ENCODE results near the gene CSNK2B.

CSNK2B gene

DNA sequence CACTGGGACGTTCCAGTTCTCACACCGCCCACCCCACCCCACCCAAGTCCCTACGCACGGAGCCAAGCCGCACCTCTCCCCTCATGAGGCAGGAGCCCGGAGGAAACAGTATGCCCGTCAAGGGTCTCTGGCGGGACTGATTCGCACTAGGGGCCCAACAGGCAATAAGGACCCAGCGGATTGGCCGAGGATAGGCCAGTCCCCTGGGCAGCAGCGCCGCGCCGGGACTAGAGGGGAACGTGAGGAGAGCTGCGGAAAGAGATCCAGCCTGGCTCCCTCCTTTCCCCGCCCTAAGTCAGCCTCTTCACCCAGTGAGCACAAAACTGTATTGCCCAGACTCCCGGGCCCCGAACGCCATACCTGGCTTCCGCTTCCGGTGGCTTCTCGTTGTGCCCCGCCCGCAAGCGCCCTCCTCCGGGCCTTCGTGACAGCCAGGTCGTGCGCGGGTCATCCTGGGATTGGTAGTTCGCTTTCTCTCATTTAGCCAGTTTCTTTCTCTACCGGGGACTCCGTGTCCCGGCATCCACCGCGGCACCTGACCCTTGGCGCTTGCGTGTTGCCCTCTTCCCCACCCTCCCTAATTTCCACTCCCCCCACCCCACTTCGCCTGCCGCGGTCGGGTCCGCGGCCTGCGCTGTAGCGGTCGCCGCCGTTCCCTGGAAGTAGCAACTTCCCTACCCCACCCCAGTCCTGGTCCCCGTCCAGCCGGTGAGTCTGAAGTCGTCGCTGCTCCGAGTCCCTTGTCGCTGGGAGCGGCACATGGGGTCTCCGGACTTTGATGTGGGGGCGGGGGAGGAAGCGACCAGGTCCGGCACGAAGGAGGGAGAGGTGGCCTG lies at the start of gene CSNK2B:
TSS of gene CSNK2B (plus strand) at position 580 of the 836 bp plus-strand sequence. CDS start 752 bp downstream, outside the sequence.
- DNase-seq: peak; percentile 98

DNA sequence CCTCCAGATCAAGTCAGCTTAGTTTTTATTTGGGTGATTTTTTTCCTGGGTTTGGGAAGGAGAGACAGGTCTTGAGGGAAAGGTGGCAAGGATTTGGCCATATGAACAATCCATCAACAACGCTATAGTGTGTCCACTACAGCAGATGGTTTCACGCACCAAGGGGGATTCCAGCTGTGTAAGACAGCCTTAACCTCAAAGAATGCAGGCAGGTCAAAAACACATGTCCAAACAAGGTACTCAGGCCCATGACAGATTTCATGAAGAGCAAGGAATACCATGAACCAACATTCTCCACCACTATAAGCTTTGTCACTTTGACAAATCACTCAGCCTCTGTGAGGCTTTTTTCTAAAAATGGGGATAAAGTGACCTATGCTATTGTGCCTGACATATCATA lies 48.9 kb upstream of the CSNK2B start:
- no peak for DNase-seq

DNA sequence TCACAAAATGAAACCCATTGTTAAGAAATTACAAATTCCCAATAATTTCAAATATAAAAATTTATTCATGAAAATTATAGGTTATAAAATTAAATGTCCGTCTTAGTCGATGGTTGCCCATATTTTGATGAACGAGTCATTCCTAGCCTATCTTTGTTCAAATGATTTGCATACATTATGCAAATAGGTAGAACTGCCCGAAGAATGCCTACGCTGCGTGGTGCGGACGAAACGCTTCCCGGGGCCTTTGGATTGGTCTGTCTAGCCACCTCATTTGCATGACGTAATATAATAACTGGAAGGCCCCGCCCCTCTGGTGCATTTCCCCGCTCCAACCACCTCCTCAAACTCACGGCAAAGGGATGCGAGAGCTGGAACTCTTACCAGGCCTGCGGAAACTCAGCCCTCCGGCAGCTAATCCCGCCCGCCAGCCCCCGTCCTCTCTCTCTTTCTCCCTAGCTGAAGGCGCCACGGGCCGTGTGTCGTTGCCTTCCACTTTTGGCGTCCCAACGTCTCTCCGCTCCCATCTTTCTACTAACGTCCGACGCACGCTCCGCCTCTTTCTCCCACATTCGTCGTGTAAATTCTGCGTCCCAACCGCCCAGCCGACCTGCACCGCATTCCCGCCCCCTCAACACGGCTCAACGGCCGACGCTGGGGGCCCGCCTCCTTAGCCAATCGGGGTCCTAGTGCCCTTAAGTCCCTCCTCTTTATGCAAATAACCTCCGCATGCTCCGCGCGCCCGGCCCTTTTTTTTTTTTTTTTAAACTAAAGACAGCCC lies 45.9 kb upstream of the CSNK2B start:
- DNase-seq: peak; percentile 99

DNA sequence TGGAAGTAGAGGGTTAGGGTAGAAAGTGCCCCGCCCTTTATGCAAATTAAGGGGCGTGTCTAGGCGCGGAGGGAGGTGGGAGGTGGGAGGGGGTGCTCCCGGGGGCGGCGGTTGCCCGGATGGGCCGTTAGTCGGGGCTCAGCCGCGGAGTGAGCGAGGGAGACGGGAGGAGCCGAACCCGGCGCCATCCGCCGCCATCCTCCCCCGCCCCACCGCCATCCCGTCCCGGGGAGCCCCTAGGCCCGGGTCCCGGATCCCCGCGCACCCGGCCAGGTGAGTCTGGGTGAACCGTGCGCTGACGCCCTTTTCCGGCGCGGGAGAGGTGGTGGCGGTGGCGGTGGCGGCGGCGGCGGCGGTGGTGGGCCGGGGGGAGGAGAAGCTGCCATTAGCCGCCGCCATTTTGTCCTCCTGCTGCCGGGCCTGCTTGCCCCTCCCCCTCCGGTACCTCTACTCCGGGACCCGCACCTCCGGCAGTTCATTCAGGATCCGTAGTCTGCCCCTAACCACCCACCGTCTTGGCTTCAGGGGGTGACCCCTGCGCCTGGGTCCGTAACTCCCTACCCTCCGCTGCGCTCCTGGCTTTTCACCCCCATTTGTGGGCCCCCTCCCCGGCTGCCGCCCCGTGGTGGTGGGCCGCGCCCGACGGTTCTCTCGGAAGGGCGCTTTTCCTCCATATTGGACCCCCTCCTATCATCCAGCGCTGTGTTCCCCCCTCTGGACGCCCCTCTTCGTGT lies 45.1 kb upstream of the CSNK2B start, which contains the start of gene PRRC2A:
TSS of gene PRRC2A (plus strand) at position 130 of the 734 bp plus-strand sequence. CDS start 2,075 bp downstream, outside the sequence.
- DNase-seq: peak; percentile 81

DNA sequence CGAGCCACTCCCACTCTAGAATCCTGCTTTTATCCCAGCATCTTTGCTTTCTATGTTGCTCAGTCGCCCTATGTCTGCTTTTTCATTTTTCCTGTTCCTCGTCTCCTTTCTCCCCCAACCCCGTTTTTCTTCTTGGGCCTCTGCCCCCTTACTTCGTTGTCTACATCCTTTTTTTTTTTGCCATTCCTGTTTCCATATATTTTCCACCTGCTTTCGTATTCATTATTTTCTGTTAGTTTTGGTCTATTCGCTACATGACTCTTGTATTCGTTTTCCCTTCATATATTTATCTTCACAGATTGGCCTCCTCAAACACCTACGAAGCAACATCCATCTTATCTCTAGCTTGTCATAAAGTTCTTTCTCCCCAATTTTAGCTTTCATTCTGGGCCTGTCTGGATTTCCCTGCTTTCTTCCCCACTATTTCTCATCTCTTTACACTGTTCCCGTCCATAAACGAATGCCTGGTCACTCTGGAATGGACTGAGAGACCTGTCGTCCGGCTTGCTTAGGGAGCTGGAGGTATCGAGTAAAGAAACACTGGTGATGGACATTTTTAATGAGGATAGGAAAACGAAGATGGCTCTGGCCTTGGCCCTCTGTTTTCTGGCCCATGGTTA lies 44.5 kb upstream of the CSNK2B start:
- DNase-seq: no peak

DNA sequence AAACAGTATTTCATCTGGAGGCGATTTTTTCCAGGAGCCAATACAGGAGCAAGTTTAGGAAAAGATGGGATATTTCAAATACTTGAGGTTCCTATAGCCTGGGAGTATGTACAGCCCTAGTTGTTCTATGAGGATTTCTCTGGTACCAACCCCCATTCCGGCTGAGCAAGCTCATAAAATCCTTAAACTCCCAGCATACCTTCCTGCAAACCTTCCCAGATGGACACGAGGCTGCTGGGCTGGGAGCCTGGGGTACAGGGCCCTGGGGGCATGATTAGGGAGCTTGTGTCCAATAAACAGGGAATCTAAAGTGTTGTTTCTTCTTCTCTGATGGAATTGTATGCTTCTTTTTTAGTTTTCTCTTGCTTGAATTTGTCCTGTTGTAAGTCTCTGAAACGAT lies 43.9 kb upstream of the CSNK2B start:
- no peak for DNase-seq

DNA sequence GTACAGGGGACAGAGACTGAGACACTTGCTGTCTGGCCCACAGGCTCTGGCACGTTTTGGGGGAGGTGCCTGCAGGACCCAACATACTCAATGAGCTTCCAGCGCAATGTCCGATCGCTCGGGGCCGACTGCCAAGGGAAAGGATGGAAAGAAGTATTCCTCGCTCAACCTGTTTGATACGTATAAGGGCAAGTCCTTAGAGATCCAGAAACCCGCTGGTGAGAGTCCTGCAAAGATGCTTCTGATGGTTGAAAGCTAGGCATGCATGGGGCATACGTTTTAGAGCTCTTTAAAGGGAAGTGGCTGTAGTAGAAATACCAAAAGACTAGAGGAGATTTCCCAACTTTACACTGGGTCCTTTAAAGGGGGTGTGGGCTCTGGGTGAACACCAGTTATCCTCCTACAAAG lies 43.2 kb upstream of the CSNK2B start:
- DNase-seq: no peak

DNA sequence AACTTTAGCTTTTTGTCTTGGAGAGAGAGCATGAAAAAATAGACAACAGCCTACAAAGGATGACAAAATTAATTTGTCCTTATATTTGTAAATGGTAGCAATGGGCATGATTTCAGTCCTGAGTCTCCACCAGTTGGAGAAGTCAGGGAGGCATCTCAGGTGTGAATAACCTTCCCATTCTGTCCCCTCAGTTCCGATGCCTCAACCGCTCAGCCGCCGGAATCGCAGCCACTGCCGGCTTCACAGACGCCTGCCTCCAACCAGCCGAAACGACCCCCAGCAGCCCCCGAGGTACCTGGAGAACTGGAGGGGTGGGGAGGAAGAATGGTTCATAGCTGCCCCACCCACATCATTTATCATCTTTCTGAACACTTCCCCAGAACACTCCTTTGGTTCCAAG lies 41.8 kb upstream of the CSNK2B start:
- no peak for DNase-seq

DNA sequence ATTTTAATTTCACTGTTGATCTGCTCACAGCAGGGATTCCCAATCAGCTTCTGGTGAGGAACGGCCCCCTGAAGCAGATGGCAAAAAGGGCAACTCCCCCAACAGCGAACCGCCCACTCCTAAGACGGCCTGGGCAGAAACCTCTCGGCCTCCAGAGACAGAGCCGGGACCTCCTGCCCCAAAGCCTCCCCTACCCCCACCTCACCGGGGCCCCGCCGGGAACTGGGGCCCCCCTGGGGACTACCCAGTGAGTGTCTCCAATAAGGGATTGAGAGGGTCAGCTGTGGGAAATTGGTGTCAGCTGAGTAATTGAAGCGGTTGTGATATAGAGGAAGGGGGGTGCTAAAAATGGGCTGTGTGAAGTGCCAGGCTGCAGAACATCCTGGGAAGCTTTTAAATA lies 38.9 kb upstream of the CSNK2B start:
- DNase-seq: no peak

DNA sequence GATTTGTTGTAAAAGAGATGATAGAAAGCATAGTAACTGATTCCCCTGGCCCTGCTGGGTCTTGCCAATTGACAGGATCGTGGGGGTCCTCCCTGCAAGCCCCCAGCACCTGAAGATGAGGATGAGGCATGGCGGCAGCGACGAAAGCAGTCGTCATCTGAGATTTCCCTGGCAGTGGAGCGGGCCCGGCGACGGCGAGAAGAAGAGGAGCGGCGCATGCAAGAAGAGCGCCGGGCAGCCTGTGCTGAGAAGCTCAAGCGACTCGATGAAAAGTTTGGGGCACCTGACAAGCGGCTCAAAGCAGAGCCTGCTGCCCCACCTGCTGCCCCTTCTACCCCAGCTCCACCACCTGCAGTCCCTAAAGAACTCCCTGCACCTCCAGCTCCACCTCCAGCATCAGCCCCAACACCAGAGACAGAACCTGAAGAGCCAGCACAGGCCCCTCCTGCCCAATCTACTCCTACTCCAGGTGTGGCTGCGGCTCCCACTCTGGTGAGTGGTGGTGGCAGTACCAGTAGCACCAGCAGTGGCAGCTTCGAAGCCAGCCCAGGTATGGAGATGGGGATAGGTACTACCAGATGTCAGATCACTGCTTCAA lies 38.1 kb upstream of the CSNK2B start:
- DNase-seq: no peak

DNA sequence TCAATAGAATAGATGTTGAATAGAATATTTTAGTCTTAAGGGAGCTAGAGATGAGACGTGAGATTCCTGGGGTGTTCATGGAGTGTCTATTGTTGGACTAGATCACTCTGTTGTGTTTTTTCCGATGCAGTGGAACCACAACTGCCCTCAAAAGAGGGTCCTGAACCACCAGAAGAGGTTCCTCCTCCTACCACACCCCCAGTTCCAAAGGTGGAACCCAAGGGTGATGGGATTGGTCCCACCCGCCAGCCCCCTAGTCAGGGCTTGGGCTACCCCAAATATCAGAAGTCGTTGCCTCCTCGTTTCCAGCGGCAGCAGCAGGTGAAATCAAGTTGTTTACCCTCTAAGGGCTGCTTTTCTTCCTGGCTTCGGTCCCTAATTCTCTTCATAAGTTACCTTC lies 36.9 kb upstream of the CSNK2B start:
- no peak for DNase-seq

DNA sequence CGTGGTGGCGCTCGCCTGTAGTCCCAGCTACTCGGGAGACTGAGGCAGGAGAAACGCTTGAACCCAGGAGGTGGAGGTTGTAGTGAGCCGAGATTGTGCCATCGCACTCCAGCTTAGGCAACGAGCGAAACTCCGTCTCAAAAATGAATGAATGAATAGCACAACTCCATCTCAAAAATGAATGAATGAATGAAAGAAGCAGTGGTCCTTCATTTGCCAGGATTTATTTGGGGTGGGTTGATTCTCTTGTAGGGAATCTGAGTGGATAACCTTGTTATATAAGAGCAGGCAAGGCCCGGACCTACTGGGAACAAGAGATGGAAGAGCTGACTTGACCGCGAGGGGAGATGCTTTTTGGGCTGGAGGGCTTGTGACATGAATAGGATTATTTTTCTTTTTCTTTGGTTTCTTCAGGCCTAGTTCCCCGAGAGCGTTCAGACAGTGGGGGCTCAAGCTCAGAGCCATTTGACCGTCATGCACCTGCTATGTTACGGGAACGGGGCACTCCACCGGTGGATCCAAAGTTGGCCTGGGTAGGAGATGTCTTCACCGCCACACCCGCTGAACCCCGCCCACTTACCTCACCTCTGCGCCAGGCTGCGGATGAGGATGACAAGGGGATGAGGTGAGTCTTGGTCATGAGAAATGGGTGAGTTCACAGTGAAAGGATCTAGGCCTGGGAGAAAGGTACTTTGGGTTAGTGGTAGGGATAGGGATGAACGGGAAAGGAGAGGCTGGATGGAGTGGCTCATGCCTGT lies 35.5 kb upstream of the CSNK2B start:
- no peak for DNase-seq

DNA sequence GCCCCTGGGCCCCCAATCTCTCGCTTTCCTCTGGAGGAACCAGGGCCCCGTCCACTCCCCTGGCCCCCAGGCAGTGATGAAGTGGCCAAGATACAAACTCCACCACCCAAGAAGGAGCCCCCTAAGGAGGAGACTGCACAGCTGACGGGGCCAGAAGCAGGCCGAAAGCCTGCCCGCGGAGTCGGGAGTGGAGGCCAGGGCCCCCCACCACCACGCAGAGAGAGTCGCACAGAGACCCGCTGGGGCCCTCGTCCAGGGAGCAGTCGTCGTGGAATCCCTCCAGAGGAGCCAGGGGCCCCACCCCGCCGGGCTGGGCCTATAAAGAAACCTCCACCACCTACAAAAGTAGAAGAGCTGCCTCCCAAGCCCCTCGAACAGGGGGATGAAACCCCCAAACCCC lies 34.7 kb upstream of the CSNK2B start:
- no peak for DNase-seq

DNA sequence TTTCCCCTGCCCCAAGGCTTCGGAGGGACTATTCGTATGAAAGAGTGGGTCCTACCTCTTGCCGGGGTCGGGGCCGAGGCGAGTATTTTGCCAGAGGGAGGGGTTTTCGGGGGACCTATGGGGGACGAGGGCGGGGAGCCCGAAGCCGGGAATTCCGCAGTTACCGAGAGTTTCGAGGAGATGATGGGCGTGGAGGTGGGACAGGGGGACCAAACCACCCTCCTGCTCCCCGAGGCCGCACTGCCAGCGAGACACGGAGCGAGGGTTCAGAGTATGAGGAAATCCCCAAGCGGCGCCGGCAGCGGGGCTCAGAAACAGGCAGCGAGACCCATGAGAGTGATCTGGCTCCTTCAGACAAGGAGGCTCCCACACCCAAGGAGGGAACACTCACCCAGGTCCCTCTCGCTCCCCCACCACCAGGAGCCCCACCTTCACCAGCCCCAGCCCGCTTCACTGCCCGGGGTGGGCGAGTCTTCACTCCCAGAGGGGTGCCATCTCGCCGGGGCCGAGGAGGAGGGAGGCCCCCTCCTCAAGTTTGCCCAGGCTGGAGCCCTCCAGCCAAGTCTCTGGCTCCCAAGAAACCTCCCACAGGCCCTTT lies 34.1 kb upstream of the CSNK2B start:
- no peak for DNase-seq

DNA sequence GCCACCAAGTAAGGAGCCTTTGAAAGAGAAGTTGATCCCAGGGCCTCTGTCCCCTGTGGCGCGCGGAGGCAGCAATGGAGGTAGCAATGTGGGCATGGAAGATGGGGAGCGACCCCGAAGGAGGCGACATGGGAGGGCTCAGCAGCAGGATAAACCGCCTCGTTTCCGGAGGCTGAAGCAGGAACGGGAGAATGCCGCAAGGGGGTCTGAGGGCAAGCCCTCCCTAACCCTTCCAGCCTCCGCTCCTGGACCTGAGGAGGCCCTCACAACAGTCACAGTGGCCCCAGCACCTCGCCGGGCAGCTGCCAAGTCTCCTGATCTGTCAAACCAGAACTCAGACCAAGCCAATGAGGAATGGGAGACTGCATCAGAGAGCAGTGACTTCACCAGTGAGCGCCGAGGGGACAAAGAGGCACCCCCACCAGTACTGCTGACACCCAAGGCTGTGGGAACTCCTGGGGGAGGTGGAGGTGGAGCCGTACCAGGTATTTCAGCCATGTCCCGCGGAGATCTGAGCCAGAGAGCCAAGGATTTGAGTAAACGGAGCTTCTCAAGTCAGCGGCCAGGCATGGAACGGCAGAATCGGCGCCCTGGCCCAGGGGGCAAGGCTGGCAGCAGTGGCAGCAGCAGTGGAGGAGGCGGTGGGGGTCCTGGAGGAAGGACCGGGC lies 33.5 kb upstream of the CSNK2B start:
- DNase-seq: no peak

DNA sequence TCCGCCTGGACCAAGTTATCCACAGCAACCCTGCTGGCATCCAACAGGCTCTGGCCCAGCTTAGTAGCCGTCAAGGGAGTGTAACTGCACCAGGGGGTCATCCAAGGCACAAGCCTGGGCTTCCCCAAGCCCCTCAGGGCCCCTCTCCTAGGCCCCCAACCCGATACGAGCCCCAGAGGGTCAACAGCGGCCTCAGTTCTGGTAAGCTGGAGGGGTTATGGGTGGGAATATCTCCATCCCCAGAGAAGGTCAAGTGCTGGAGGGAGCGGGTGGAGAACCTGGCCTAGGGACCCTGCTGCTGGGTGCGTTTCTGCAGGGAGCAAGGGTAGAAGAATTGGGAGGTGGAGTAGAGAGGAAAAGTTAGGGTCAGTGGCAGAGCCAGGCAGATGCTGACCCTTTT lies 32.4 kb upstream of the CSNK2B start:
- DNase-seq: no peak

DNA sequence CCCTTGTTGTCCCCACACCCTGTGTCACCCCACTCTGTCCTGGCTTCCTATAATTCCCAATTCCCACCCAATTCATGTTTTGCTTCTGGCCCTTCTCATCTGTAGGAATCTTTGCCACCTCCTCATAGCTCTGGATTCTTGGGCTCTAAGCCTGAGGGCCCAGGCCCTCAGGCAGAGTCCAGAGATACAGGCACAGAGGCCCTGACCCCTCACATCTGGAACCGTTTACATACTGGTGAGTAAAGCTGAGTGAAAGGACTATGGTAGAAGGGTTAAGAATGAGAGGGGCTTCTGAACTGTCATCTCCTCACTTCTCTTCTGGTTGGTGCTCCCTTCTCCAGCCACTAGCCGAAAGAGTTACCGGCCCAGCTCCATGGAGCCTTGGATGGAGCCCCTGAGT lies 31.7 kb upstream of the CSNK2B start:
- DNase-seq: no peak

DNA sequence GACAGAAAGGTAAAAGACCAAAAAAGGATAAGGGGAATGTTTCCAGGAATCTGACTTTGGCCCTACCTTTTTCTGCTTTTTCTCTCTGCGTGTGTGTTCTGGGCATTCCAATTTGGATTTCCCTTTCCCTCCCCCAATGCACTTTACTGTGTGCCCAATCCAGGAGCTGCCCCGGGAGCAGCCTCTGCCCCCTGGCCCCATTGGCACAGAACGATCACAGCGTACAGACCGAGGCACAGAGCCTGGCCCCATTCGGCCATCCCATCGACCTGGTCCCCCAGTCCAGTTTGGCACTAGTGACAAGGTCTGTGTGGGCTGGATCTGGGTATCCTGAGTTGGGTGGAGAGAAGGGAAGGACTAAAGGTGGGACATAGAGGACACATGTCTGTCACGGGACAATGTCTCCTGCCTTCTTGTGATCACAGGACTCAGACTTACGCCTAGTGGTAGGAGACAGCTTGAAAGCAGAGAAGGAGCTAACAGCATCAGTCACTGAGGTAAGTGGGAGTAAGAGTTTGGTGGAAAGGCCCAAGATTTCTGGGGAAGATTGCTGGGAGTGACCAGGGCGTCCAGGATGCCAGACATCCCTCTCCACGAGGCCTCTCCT lies 30.8 kb upstream of the CSNK2B start:
- no peak for DNase-seq

DNA sequence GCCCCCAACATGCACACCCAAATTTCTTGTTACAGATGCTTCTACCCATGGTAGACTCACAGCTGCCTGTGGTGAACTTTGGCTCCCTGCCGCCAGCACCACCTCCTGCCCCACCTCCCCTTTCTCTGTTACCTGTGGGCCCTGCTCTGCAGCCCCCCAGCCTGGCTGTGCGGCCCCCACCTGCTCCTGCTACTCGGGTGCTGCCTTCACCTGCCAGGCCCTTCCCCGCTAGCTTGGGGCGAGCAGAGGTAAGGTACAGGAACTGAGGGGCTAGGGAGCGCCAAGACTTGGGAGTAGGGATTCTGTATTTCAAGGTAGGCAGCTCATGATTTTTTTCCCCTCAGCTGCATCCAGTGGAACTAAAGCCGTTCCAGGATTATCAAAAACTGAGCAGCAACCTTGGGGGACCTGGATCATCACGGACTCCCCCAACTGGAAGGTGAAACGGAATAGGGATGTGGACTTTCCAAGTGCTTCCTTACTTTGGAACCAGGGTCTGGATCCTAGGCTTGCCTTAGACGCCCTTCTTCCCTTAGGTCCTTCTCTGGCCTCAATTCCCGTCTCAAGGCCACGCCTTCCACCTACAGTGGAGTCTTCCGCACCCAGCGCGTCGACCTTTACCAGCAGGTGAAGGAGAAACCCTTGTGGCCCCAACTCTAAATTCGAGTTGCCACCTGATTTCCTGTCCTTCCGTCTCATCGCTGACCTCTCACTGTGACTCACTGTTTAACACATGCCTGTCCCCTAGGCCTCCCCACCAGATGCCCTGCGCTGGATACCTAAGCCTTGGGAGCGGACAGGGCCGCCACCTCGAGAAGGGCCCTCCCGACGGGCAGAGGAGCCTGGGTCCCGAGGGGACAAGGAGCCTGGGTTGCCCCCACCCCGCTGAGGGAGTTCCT lies 28.9 kb upstream of the CSNK2B start:
- DNase-seq: no peak

Data from NCI-H2227 treated with DMSO at 0.1 percent for 48 hours (cell line).